H1 (cell line): ENCODE results near the gene CELF2. TPM values are rescaled to one million over a fixed set of nuclear protein-coding genes. Genes with fewer than 3 reads are reported as not detected.

Experiments used
- SAP30 ChIP-seq: fragments of 300-600 bp; sonication (generic); IDR thresholded peaks from 2 replicates; pipeline ENCODE4 v1.7.1; 2012; ENCODE audit warnings: low read length, moderate library complexity, mild to moderate bottlenecking, inconsistent platforms; ENCODE audit not compliant: insufficient read depth, insufficient replicate concordance
- polyA plus RNA-seq, 7 experiments: library from polyadenylated mRNA; depleted of rRNA in 3 of 7; stranded (reverse) in 5 of 7; unstranded in 2 of 7; fragments of >200 nt in 5 of 7; fragments of 200-250 nt in 2 of 7; gene quantifications; 1 replicate in 5 of 7; 2 replicates in 1 of 7; 4 replicates in 1 of 7; pipeline versions ENCODE4 v1.2.1 to v1.2.3, GENCODE V29; 2011 to 2013; ENCODE audit warnings: missing spikeins in 2 of 7, mixed read lengths in 2 of 7
- total RNA-seq: library from RNA; stranded (reverse); fragmentation: NEBNext Ultra II Directional; extraction: Animal tissue kit (Norgen Biotek cat#: 25700); gene quantifications from 2 replicates; pipeline ENCODE4 v1.2.1, GENCODE V29; 2021

Gene CELF2
- total and polyA plus RNA-seq, 2 of the 8 experiments (the other 6 are each of a cell fraction or from before 2014, with no cell fraction given), result 18.3 to 22.7 TPM

DNA sequence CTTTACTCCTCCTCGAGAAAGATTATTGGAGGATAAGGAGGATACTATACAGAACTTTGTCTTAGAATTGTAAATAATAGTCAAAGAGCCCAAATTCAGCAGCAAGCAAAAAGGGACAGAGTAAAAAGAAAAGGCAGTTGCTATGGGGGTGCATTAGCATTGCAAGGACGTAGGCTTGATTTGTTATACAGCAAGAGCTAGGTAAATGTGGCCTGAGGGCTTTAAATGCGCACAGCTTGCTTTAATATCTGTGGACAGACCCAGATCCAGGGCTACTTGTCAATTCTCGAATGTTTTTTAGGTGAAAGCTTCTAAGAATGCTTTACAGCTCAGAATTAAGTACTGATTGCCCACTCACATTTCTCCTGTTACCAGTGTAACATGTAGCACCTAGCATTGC, 58.5 kb downstream of the CELF2 start (continued):
- no peak for TF ChIP-seq SAP30
